ENCODE measurements around the gene FAM222A. TPM values are rescaled to one million over a fixed set of nuclear protein-coding genes. Genes with fewer than 3 reads are reported as not detected.

Gene FAM222A
- total RNA-seq, 4 donors from 2014 or later: 4.8 to 7.2 (median 6.1) TPM

GRCh38 chr12:109767456-109767855 lies 53.8 kb downstream of the FAM222A start:
- 95 to 96% methylated on average over 4 of the region's 4 CpGs for WGBS, 2 donors
- intact Hi-C loops (cut with DNase I; ENCODE audit: low total_unique reads): no loop called here
- peak in 1 of 2 donors; percentile 21 for DNase-seq (ENCODE audit: low spot score in 2 of 2)

GRCh38 chr12:109767991-109768900 lies 54.6 kb downstream of the FAM222A start:
- TF ChIP-seq POLR2A (IDR thresholded peaks at IDR 0.05): no peak
- TF ChIP-seq, protein P1, sequence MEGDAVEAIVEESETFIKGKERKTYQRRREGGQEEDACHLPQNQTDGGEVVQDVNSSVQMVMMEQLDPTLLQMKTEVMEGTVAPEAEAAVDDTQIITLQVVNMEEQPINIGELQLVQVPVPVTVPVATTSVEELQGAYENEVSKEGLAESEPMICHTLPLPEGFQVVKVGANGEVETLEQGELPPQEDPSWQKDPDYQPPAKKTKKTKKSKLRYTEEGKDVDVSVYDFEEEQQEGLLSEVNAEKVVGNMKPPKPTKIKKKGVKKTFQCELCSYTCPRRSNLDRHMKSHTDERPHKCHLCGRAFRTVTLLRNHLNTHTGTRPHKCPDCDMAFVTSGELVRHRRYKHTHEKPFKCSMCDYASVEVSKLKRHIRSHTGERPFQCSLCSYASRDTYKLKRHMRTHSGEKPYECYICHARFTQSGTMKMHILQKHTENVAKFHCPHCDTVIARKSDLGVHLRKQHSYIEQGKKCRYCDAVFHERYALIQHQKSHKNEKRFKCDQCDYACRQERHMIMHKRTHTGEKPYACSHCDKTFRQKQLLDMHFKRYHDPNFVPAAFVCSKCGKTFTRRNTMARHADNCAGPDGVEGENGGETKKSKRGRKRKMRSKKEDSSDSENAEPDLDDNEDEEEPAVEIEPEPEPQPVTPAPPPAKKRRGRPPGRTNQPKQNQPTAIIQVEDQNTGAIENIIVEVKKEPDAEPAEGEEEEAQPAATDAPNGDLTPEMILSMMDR (IDR thresholded peaks at IDR 0.05): no peak
- no peak overlapping the region for H3K4me3 ChIP-seq (ENCODE audit: low read depth, poor library complexity, severe bottlenecking)
- peak in 1 of 2 donors; percentile 80 for DNase-seq (ENCODE audit: low spot score in 2 of 2)
- intact Hi-C loops (cut with DNase I; ENCODE audit: low total_unique reads): no loop called here
- WGBS, 2 donors: 94 to 95% methylated on average over 38 to 49 of the region's 54 CpGs

More at GRCh38 chr12:109767456-109767855, 53.8 kb downstream of the FAM222A start:
- no peak overlapping the region for H3K4me3 ChIP-seq (ENCODE audit: low read depth, poor library complexity, severe bottlenecking)
- no peak for TF ChIP-seq POLR2A (IDR thresholded peaks at IDR 0.05)
- TF ChIP-seq, protein P1 (IDR thresholded peaks at IDR 0.05): no peak

- peak in 1 of 2 donors; percentile 62 for DNase-seq (ENCODE audit: low spot score in 2 of 2)
- intact Hi-C loops (cut with DNase I; ENCODE audit: low total_unique reads): no loop called here
Measured at GRCh38 chr12:109768901-109769670, 55.5 kb downstream of the FAM222A start.

DNA sequence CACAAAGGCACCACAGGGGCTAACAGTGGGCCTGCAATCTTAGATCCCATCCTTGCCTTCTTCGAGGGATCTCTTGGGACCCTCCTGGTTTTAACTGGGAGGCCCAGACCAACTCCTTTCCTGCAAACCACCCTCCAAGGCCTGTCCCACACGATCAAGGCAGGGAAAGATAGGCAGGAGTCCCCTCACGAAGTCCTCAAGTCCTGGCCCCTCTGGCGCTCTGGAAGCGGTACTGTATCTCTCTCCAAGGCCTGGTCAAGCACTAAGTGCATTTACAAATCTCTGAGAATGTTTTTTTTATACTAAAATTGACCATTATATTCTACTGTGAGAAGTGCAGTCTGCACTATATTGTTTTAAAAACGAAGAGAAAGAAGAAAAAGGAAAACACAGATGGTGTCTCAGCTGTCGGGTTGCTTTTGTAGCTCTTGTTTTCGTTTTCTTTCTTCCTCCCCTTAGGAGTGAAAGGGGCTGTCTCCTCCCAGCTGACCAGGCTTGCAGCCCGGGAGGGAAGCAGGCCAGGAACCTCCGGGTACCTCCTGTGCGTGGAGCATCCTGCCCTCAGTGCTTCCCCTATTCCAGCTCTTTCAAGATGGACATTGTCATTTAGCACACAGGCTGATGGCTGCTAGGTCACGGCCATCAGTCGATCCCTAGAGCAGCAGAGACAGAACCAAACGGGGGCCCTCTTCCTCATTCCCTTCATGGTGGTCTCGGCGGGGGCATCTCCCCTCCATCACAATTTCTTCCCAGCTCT lies 56.7 kb downstream of the FAM222A start:
- TF ChIP-seq, protein P1 (IDR thresholded peaks at IDR 0.05): no peak
- no peak for TF ChIP-seq POLR2A (IDR thresholded peaks at IDR 0.05)
- peak in 1 of 2 donors; percentile 43 for DNase-seq (ENCODE audit: low spot score in 2 of 2)
- WGBS, 2 donors: 78 to 84% methylated on average over 16 of the region's 16 CpGs

More at GRCh38 chr12:109768901-109769670, 55.5 kb downstream of the FAM222A start:
- 86 to 89% methylated on average over 7 to 24 of the region's 38 CpGs for WGBS, 2 donors
- no peak overlapping the region for H3K4me3 ChIP-seq (ENCODE audit: low read depth, poor library complexity, severe bottlenecking)
- no peak for TF ChIP-seq POLR2A (IDR thresholded peaks at IDR 0.05)
- TF ChIP-seq, protein P1 (IDR thresholded peaks at IDR 0.05): no peak

More for the DNA sequence above, 56.7 kb downstream of the FAM222A start:
- no peak overlapping the region for H3K4me3 ChIP-seq (ENCODE audit: low read depth, poor library complexity, severe bottlenecking)
- intact Hi-C loops (cut with DNase I; ENCODE audit: low total_unique reads): no loop called here

All from lower leg skin (tissue), 4 donors.